PC-9 (cell line): ENCODE data around the gene ADAT2. TPM values are rescaled to one million over a fixed set of nuclear protein-coding genes. Genes with fewer than 3 reads are reported as not detected.

Source experiments
- BruUV-seq: library from RNA; stranded (reverse); fragments of 400-500 nt; replicated peaks from 2 replicates; lab custom pipeline; 2021; lab: Mats Ljungman, UMichigan
- CTCF ChIA-PET: fragments of 300-600 bp; sonication (Branson Sonifier 250); formaldehyde crosslinking; loops from one replicate; lab custom pipeline; 2022; ENCODE audit warnings: antibody characterized with exemption; lab: Charles Lee
- POLR2A ChIA-PET: fragments of 300-600 bp; sonication (Branson Sonifier 250); formaldehyde crosslinking; loops from one replicate; lab custom pipeline; 2022; ENCODE audit warnings: antibody characterized with exemption; ENCODE audit not compliant: unreplicated experiment; lab: Charles Lee
- DNase-seq, 2 experiments: peaks; one replicate each; pipeline versions ENCODE4 v3.0.0 to v3.0.0-alpha.2; 2015 to 2022; ENCODE audit warnings: mixed read lengths in 1 of 2
- H2AFZ ChIP-seq: fragments of 200-600 bp; sonication (generic); 2 replicates; pipeline ENCODE4 v1.8.1; 2017; ENCODE audit warnings: antibody characterized with exemption
- H3F3A ChIP-seq: fragments of 200-600 bp; sonication (generic); 2 replicates; pipeline ENCODE4 v1.8.1; 2017; ENCODE audit warnings: antibody characterized with exemption, mild to moderate bottlenecking, low read depth; ENCODE audit not compliant: insufficient read depth
- H3K27ac ChIP-seq: fragments of 200-600 bp; sonication (generic); 2 replicates; pipeline ENCODE4 v1.6.1; 2016; ENCODE audit warnings: mixed run types
- H3K27me3 ChIP-seq: fragments of 200-600 bp; sonication (generic); 2 replicates; pipeline ENCODE4 v1.6.1; 2016; ENCODE audit warnings: low read depth, mixed run types; ENCODE audit not compliant: insufficient read depth
- H3K36me3 ChIP-seq: fragments of 200-600 bp; sonication (generic); 2 replicates; pipeline ENCODE4 v1.6.1; 2016; ENCODE audit warnings: low read depth, mixed run types
- H3K4me1 ChIP-seq: fragments of 200-600 bp; sonication (generic); replicated peaks from 2 replicates; pipeline ENCODE4 v1.6.1; 2016; ENCODE audit warnings: mixed run types; ENCODE audit not compliant: insufficient read depth
- H3K4me2 ChIP-seq: fragments of 200-600 bp; sonication (generic); 2 replicates; pipeline ENCODE4 v1.6.1; 2017; ENCODE audit warnings: mixed run types
- H3K4me3 ChIP-seq: fragments of 200-600 bp; sonication (generic); 2 replicates; pipeline ENCODE4 v1.6.1; 2016; ENCODE audit warnings: mixed run types
- H3K79me2 ChIP-seq: fragments of 200-600 bp; sonication (generic); 2 replicates; pipeline ENCODE4 v1.6.1; 2017; ENCODE audit warnings: low read depth, mixed run types
- H3K9me2 ChIP-seq: fragments of 200-600 bp; sonication (generic); 2 replicates; pipeline ENCODE4 v1.8.1; 2017; ENCODE audit warnings: mild to moderate bottlenecking; ENCODE audit not compliant: insufficient read depth
- H3K9me3 ChIP-seq: fragments of 200-600 bp; sonication (generic); 2 replicates; pipeline ENCODE4 v1.8.1; 2016; ENCODE audit warnings: low read depth; ENCODE audit not compliant: insufficient read depth
- H4K20me1 ChIP-seq: fragments of 200-600 bp; sonication (generic); 2 replicates; pipeline ENCODE4 v1.8.1; 2017; ENCODE audit not compliant: insufficient read depth
- EZH2 ChIP-seq: fragments of 200-600 bp; sonication (generic); IDR thresholded peaks from 2 replicates; pipeline ENCODE4 v1.8.0; 2017; ENCODE audit warnings: antibody characterized with exemption, low read depth
- intact Hi-C: fragments of 100-400 bp; cut with micrococcal nuclease; formaldehyde crosslinking; loops from one replicate; pipeline ENCODE4 v1.10.0; 2022; ENCODE audit not compliant: unreplicated experiment
- total RNA-seq: library from RNA; stranded (reverse); gene quantifications from 2 replicates; pipeline ENCODE4 v1.2.3, GENCODE V29; 2021
- TF ChIP-seq, protein P1 (sequence below): fragments of 200-600 bp; sonication (generic); conservative IDR thresholded peaks from 2 replicates; pipeline ENCODE4 v1.6.1; 2017; ENCODE audit warnings: mixed run types, antibody characterized with exemption, mild to moderate bottlenecking, moderate library complexity

Gene ADAT2
- total RNA-seq, 1 experiment from 2014 or later = 5.5 TPM

DNA sequence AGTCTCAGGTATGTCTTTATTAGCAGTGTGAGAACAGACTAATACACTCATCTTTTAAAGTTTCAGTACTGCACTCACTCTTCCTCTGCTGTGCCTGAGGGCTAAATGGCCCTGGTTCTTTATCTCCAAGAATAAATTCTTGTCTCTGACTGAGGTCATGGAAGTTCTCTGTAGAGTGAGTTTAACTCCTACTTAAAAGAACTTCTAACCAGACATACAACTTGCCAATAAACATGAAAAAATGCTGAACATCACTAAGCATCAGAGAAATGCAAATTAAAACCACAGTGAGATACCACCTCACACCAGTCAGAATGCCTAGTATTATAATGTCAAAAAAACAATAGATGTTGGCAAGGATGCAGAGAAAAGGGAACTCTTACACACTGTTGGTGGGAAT, 73.6 kb downstream of the ADAT2 start:
- no TSS peak for BruUV-seq
- Histone ChIP-seq H3K36me3 (no peaks in the 10 kb centered on the region), H4K20me1 (no peaks in the 10 kb centered on the region), H3F3A (no peaks in the 10 kb centered on the region), H3K79me2 (no peaks in the 10 kb centered on the region), H3K27ac (no peak overlapping the region), H3K4me1 (no peaks in the 10 kb centered on the region), H2AFZ (no peak overlapping the region), H3K27me3 (no peaks in the 10 kb centered on the region), H3K9me3 (no peaks in the 10 kb centered on the region), H3K9me2 (no peaks in the 10 kb centered on the region), H3K4me3 (no peak overlapping the region), H3K4me2 (no peak overlapping the region)
- intact Hi-C loops = no loop called here
- ChIA-PET CTCF (no interaction called here), POLR2A (no interaction called here)
- DNase-seq = no peak
- TF ChIP-seq EZH2 = no peak
- TF ChIP-seq, protein P1, sequence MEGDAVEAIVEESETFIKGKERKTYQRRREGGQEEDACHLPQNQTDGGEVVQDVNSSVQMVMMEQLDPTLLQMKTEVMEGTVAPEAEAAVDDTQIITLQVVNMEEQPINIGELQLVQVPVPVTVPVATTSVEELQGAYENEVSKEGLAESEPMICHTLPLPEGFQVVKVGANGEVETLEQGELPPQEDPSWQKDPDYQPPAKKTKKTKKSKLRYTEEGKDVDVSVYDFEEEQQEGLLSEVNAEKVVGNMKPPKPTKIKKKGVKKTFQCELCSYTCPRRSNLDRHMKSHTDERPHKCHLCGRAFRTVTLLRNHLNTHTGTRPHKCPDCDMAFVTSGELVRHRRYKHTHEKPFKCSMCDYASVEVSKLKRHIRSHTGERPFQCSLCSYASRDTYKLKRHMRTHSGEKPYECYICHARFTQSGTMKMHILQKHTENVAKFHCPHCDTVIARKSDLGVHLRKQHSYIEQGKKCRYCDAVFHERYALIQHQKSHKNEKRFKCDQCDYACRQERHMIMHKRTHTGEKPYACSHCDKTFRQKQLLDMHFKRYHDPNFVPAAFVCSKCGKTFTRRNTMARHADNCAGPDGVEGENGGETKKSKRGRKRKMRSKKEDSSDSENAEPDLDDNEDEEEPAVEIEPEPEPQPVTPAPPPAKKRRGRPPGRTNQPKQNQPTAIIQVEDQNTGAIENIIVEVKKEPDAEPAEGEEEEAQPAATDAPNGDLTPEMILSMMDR = no peak

DNA sequence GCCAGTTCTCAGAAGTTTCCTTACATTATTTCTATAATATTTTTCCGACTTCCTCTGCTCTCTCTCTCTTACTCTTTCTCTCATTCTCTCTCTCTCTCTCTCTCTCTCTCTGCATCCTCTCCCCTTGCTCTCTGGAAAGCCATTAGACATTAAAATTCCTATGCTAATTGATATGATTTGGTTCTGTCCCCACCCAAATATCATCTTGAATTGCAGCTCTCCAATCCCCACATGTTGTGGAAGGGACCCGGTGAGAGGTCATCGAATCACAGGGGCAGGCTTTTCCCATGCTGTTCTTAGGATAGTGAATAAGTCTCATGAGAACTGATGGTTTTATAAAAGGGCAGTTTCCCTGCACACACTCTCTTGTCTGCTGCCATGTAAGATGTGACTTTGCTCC, 74.1 kb downstream of the ADAT2 start:
- CTCF ChIA-PET = no interaction called here
- intact Hi-C loops = no loop called here
- Histone ChIP-seq H3K9me3 (no peaks in the 10 kb centered on the region), H2AFZ (no peak overlapping the region), H3K4me1 (no peaks in the 10 kb centered on the region), H3F3A (no peaks in the 10 kb centered on the region), H3K36me3 (no peaks in the 10 kb centered on the region), H3K27me3 (no peaks in the 10 kb centered on the region), H3K4me2 (no peak overlapping the region), H3K79me2 (no peaks in the 10 kb centered on the region), H3K9me2 (no peaks in the 10 kb centered on the region), H3K27ac (no peak overlapping the region), H3K4me3 (no peak overlapping the region), H4K20me1 (no peaks in the 10 kb centered on the region)
- POLR2A ChIA-PET = no interaction called here
- TF ChIP-seq, protein P1 = no peak
- no peak for TF ChIP-seq EZH2
- no peak for DNase-seq
- no TSS peak for BruUV-seq

DNA sequence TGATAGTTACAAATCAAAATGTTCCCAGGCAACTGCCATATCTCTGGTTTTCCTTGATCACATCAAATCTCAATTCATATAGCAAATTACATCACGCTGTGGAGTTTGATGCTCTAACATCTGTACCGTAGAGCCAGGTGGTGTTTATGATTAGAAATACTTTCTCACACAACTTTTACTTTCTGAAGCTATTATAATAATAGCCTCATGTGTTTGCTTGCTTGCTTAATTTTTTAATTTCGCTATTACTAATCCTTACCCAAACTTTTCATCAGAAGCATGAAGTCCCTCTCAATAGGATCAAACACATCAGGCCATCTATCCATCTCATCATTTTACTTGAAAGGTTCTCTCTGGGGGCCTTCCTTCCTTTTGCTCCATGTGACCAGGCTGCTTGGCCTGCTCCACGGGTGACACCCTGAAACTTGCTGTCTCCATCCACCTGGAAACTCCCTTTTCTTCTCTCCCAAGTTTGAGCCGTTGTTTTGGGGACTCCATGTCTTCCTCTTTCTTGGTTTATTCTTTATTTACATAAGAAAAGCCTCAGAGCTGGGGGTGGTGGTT, 75.4 kb downstream of the ADAT2 start:
- Histone ChIP-seq H3K27me3 (no peaks in the 10 kb centered on the region), H3K27ac (no peak overlapping the region), H3K4me1 (no peaks in the 10 kb centered on the region), H3K36me3 (no peaks in the 10 kb centered on the region), H3K79me2 (no peaks in the 10 kb centered on the region), H2AFZ (no peak overlapping the region), H3F3A (no peaks in the 10 kb centered on the region), H3K4me3 (no peak overlapping the region), H3K9me2 (no peaks in the 10 kb centered on the region), H3K4me2 (no peak overlapping the region), H3K9me3 (no peaks in the 10 kb centered on the region), H4K20me1 (no peaks in the 10 kb centered on the region)
- no peak for DNase-seq
- no TSS peak for BruUV-seq
- CTCF ChIA-PET = no interaction called here
- intact Hi-C loops = no loop called here
- POLR2A ChIA-PET = interaction anchor here (0.6 kb wide), 1 partner anchor 260 kb away, joined by 4 read pairs; no protein-coding TSS in a partner anchor
- TF ChIP-seq, protein P1 = no peak
- no peak for TF ChIP-seq EZH2
